RWPE2 (cell line): Measurements from ENCODE around the gene JPH4.

Source experiments
- ATAC-seq: fragments of 200-7000 bp; cut with Tn5 transposase; 3 replicates; pipeline ENCODE4 v1.9.1; 2021; ENCODE audit warnings: low read depth
- DNase-seq: peaks from one replicate; pipeline ENCODE4 v3.0.0-alpha.2; 2020; ENCODE audit warnings: low spot score
- H3K27ac ChIP-seq: fragments of 450-650 bp; 2 replicates; pipeline ENCODE4 v1.5.1; 2017; ENCODE audit warnings: mild to moderate bottlenecking; ENCODE audit not compliant: poor library complexity, severe bottlenecking
- H3K27me3 ChIP-seq: fragments of 250-450 bp; sonication (Bioruptor Pico); 2 replicates; pipeline ENCODE4 v1.5.1; 2021; ENCODE audit warnings: mild to moderate bottlenecking, moderate library complexity; ENCODE audit not compliant: insufficient read depth, poor library complexity, severe bottlenecking
- H3K36me3 ChIP-seq: fragments of 250-450 bp; sonication (Bioruptor Pico); 2 replicates; pipeline ENCODE4 v1.5.1; 2020; ENCODE audit warnings: low read depth, mild to moderate bottlenecking, moderate library complexity
- H3K4me1 ChIP-seq: fragments of 250-450 bp; sonication (Bioruptor Pico); 2 replicates; pipeline ENCODE4 v1.5.1; 2021; ENCODE audit warnings: mild to moderate bottlenecking, moderate library complexity; ENCODE audit not compliant: insufficient read depth, poor library complexity, severe bottlenecking
- H3K4me3 ChIP-seq: fragments of 250-450 bp; sonication (Bioruptor Pico); 2 replicates; pipeline ENCODE4 v1.5.1; 2021; ENCODE audit warnings: mild to moderate bottlenecking, moderate library complexity; ENCODE audit not compliant: severe bottlenecking
- H3K9me3 ChIP-seq: fragments of 250-450 bp; sonication (Bioruptor Pico); 2 replicates; pipeline ENCODE4 v1.5.1; 2021; ENCODE audit warnings: mild to moderate bottlenecking, moderate library complexity; ENCODE audit not compliant: severe bottlenecking
- CTCF ChIP-seq: fragments of 450-650 bp; IDR thresholded peaks from one replicate; pipeline ENCODE4 v1.5.1; 2017; ENCODE audit warnings: mild to moderate bottlenecking, moderate library complexity; ENCODE audit not compliant: poor library complexity, severe bottlenecking

Gene JPH4

GRCh38 chr14:23603103-23603502 lies 24.5 kb upstream of the JPH4 start:
- no peak for ATAC-seq
- no peaks in the 10 kb centered on the region for H3K4me1 ChIP-seq
- no peak for TF ChIP-seq CTCF

GRCh38 chr14:23602181-23603095 lies 23.8 kb upstream of the JPH4 start:
- ATAC-seq (no peak), DNase-seq (no peak)
- Histone ChIP-seq H3K9me3 (no peaks in the 10 kb centered on the region), H3K4me3 (no peak overlapping the region), H3K27me3 (peaks cover 4% of the 10 kb centered on the region), H3K4me1 (no peaks in the 10 kb centered on the region), H3K27ac (no peak overlapping the region), H3K36me3 (no peaks in the 10 kb centered on the region)
- no peak for TF ChIP-seq CTCF

More at GRCh38 chr14:23603103-23603502, 24.5 kb upstream of the JPH4 start:
- DNase-seq, result no peak
- H3K9me3 ChIP-seq, result no peaks in the 10 kb centered on the region
- no peak overlapping the region for H3K4me3 ChIP-seq
- H3K36me3 ChIP-seq, result no peaks in the 10 kb centered on the region
- H3K27me3 ChIP-seq, result peaks cover 4% of the 10 kb centered on the region
- no peak overlapping the region for H3K27ac ChIP-seq

GRCh38 chr14:23601845-23602180 lies 23.2 kb upstream of the JPH4 start:
- ATAC-seq (no peak), DNase-seq (no peak)
- Histone ChIP-seq H3K4me3 (no peak overlapping the region), H3K27me3 (no peaks in the 10 kb centered on the region), H3K36me3 (no peaks in the 10 kb centered on the region), H3K4me1 (no peaks in the 10 kb centered on the region), H3K27ac (no peak overlapping the region), H3K9me3 (no peaks in the 10 kb centered on the region)
- no peak for TF ChIP-seq CTCF

GRCh38 chr14:23601424-23601823 lies 22.8 kb upstream of the JPH4 start:
- no peak overlapping the region for H3K27ac ChIP-seq
- ATAC-seq (no peak), DNase-seq (no peak)
- no peak for TF ChIP-seq CTCF
- no peak overlapping the region for H3K4me3 ChIP-seq
- H3K4me1 ChIP-seq, result no peaks in the 10 kb centered on the region
- no peaks in the 10 kb centered on the region for H3K9me3 ChIP-seq
- H3K27me3 ChIP-seq, result no peaks in the 10 kb centered on the region
- no peaks in the 10 kb centered on the region for H3K36me3 ChIP-seq

DNA sequence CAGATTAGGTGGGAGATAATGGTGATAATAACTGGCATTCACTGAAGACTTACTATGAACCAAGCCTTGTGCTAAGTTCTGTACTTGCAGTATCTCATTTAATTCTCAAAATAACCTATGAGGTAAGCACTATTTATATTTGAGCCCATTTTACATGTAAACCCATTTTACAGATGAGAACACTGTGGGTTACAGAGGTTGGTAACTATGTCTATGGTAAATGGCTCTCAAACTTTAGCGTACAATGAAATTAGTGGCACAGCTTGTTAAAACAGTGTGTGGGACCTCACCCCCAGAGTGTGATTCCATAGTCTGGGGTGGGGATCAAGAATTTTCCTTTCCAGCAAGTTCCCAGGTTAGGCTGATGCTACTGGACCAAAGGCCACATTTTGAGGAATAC lies 22.2 kb upstream of the JPH4 start:
- Histone ChIP-seq H3K9me3 (no peaks in the 10 kb centered on the region), H3K27me3 (no peaks in the 10 kb centered on the region), H3K36me3 (no peaks in the 10 kb centered on the region), H3K27ac (no peak overlapping the region), H3K4me1 (no peaks in the 10 kb centered on the region), H3K4me3 (no peak overlapping the region)
- ATAC-seq (no peak), DNase-seq (no peak)
- no peak for TF ChIP-seq CTCF
